ENCODE data around the gene TMEM41B.

GRCh38 chr11:9351321-9351881 lies 37.0 kb upstream of the TMEM41B start:
- no peak for TF ChIP-seq CTCF (conservative IDR thresholded peaks at IDR 0.05; ENCODE audit: low read depth, low read length)
- TF ChIP-seq USF2 (IDR thresholded peaks at IDR 0.05; ENCODE audit: low read depth, low read length): no peak
- no peak for TF ChIP-seq RAD21 (IDR thresholded peaks at IDR 0.05; ENCODE audit: low read length)
- TF ChIP-seq MAZ (IDR thresholded peaks at IDR 0.05; ENCODE audit: borderline replicate concordance, low read depth, low read length): no peak
- no peak for TF ChIP-seq POLR2A (IDR thresholded peaks at IDR 0.05; ENCODE audit: low read depth, low read length)
- TF ChIP-seq SMC3 (IDR thresholded peaks at IDR 0.05; ENCODE audit: low read depth, low read length): no peak
- TF ChIP-seq BHLHE40 (IDR thresholded peaks at IDR 0.05; ENCODE audit: low read depth, low read length): no peak
- no peak for TF ChIP-seq RCOR1 (IDR thresholded peaks at IDR 0.05; ENCODE audit: insufficient replicate concordance, low read length)
- TF ChIP-seq MAFK (IDR thresholded peaks at IDR 0.05; ENCODE audit: low read depth, low read length): no peak
- no peak for TF ChIP-seq FOS (IDR thresholded peaks at IDR 0.05; ENCODE audit: low read depth, low read length)
